Neural cell (in vitro differentiated cells): ENCODE data around the gene KLHDC4. TPM values are rescaled to one million over a fixed set of nuclear protein-coding genes. Genes with fewer than 3 reads are reported as not detected.

Source experiments
- H2AFZ ChIP-seq: fragments of 200-600, 300-800 bp; sonication (generic), shearing (Covaris generic); 2 replicates; pipeline ENCODE4 v1.6.0; 2014; ENCODE audit warnings: low read depth, mild to moderate bottlenecking, antibody characterized with exemption, low read length, moderate library complexity
- H3F3A ChIP-seq: fragments of 200-600 bp; shearing (Covaris generic); 2 replicates; pipeline ENCODE4 v1.6.1; 2016; ENCODE audit warnings: mild to moderate bottlenecking, moderate library complexity, mixed read lengths, antibody characterized with exemption, low read length; ENCODE audit not compliant: insufficient read depth, poor library complexity, severe bottlenecking
- H3K27ac ChIP-seq: fragments of 200-600, 300-800 bp; sonication (generic), shearing (Covaris generic); 2 replicates; pipeline ENCODE4 v1.5.1; 2014; ENCODE audit warnings: mild to moderate bottlenecking, low read length, moderate library complexity
- H3K27me3 ChIP-seq: fragments of 300-800, 200-600 bp; sonication (generic), shearing (Covaris generic); 2 replicates; pipeline ENCODE4 v1.6.0; 2014; ENCODE audit warnings: mild to moderate bottlenecking, low read depth, low read length, moderate library complexity; ENCODE audit not compliant: insufficient read depth
- H3K36me3 ChIP-seq: fragments of 300-800, 200-600 bp; sonication (generic), shearing (Covaris generic); 2 replicates; pipeline ENCODE4 v1.5.1; 2014; ENCODE audit warnings: mild to moderate bottlenecking, antibody characterized with exemption, low read length, moderate library complexity; ENCODE audit not compliant: insufficient read depth
- H3K4me2 ChIP-seq: fragments of 300-800, 200-600 bp; sonication (generic), shearing (Covaris generic); 2 replicates; pipeline ENCODE4 v1.6.0; 2014; ENCODE audit warnings: mild to moderate bottlenecking, low read length
- H3K4me3 ChIP-seq: fragments of 300-800, 200-600 bp; sonication (generic), shearing (Covaris generic); 2 replicates; pipeline ENCODE4 v1.5.1; 2014; ENCODE audit warnings: mild to moderate bottlenecking, low read length, moderate library complexity
- H3K79me2 ChIP-seq: fragments of 200-600 bp; shearing (Covaris generic); replicated peaks from 2 replicates; pipeline ENCODE4 v1.6.0; 2014; ENCODE audit warnings: mild to moderate bottlenecking, low read length, moderate library complexity; ENCODE audit not compliant: insufficient read depth
- H3K9ac ChIP-seq: fragments of 300-800, 200-600 bp; sonication (generic), shearing (Covaris generic); 2 replicates; pipeline ENCODE4 v1.6.1; 2016; ENCODE audit warnings: mild to moderate bottlenecking, low read length, mixed read lengths
- H3K9me2 ChIP-seq: fragments of 200-600 bp; shearing (Covaris generic); 2 replicates; pipeline ENCODE4 v1.6.1; 2016; ENCODE audit warnings: mild to moderate bottlenecking, low read length, mixed read lengths; ENCODE audit not compliant: insufficient read depth
- H3K9me3 ChIP-seq: fragments of 200-600, 300-800 bp; sonication (generic), shearing (Covaris generic); 2 replicates; pipeline ENCODE4 v1.6.1; 2016; ENCODE audit warnings: mild to moderate bottlenecking, mixed run types, low read length, moderate library complexity, mixed read lengths
- H4K20me1 ChIP-seq: fragments of 200-600 bp; shearing (Covaris generic); 2 replicates; pipeline ENCODE4 v1.6.1; 2016; ENCODE audit warnings: mild to moderate bottlenecking, mixed run types; ENCODE audit not compliant: insufficient read depth
- CTCF ChIP-seq: fragments of 450-650 bp; IDR thresholded peaks from 2 replicates; pipeline ENCODE4 v1.5.1; 2014; ENCODE audit warnings: antibody characterized with exemption, mild to moderate bottlenecking, moderate library complexity; ENCODE audit not compliant: poor library complexity, severe bottlenecking
- EP300 ChIP-seq: fragments of 450-650 bp; conservative IDR thresholded peaks from 2 replicates; pipeline ENCODE4 v1.6.1; 2014; ENCODE audit warnings: antibody characterized with exemption, mild to moderate bottlenecking, moderate library complexity; ENCODE audit not compliant: poor library complexity, severe bottlenecking
- EZH2 ChIP-seq: fragments of 200-600, 300-800 bp; shearing (Covaris generic), sonication (generic); IDR thresholded peaks from 2 replicates; pipeline ENCODE4 v1.6.1; 2014; ENCODE audit warnings: antibody characterized with exemption, low read length, borderline replicate concordance, mild to moderate bottlenecking; ENCODE audit not compliant: insufficient read depth, poor library complexity, severe bottlenecking
- MXI1 ChIP-seq: fragments of 450-650 bp; conservative IDR thresholded peaks from 2 replicates; pipeline ENCODE4 v1.6.1; 2014; ENCODE audit warnings: antibody characterized with exemption, mild to moderate bottlenecking; ENCODE audit not compliant: poor library complexity, severe bottlenecking
- POLR2AphosphoS5 ChIP-seq: IDR thresholded peaks from 2 replicates; pipeline ENCODE4 v1.6.1; 2012
- RAD21 ChIP-seq: fragments of 450-650 bp; conservative IDR thresholded peaks from 2 replicates; pipeline ENCODE4 v1.6.1; 2014; ENCODE audit warnings: antibody characterized with exemption, mild to moderate bottlenecking, moderate library complexity
- REST ChIP-seq: IDR thresholded peaks from 2 replicates; pipeline ENCODE4 v1.6.1; 2012; ENCODE audit warnings: borderline replicate concordance
- SMC3 ChIP-seq: fragments of 450-650 bp; conservative IDR thresholded peaks from 2 replicates; pipeline ENCODE4 v1.6.1; 2014; ENCODE audit warnings: antibody characterized with exemption, mild to moderate bottlenecking, moderate library complexity; ENCODE audit not compliant: poor library complexity
- TAF1 ChIP-seq: IDR thresholded peaks from 2 replicates; pipeline ENCODE4 v1.6.1; 2012; ENCODE audit warnings: low read depth
- polyA plus RNA-seq: library from polyadenylated mRNA; depleted of rRNA; stranded (reverse); fragments of >200 nt; gene quantifications from 2 replicates; pipeline ENCODE4 v1.2.3, GENCODE V29; 2014

Gene KLHDC4
- polyA plus RNA-seq, 1 donor from 2014 or later: 27.5 TPM

- Histone ChIP-seq H3K9ac (no peak overlapping the region), H4K20me1 (no peaks in the 10 kb centered on the region), H3K79me2 (no peaks in the 10 kb centered on the region), H3K36me3 (no peaks in the 10 kb centered on the region), H3K4me3 (no peak overlapping the region), H3K27ac (no peak overlapping the region), H3F3A (no peaks in the 10 kb centered on the region), H3K4me2 (no peak overlapping the region), H2AFZ (no peak overlapping the region), H3K27me3 (no peaks in the 10 kb centered on the region), H3K9me2 (no peaks in the 10 kb centered on the region), H3K9me3 (no peaks in the 10 kb centered on the region)
- no peak for TF ChIP-seq RAD21
- no peak for TF ChIP-seq POLR2AphosphoS5
- no peak for TF ChIP-seq MXI1
- TF ChIP-seq EZH2: no peak
- TF ChIP-seq SMC3: no peak
- no peak for TF ChIP-seq TAF1
- no peak for TF ChIP-seq EP300
These were observed 61.9 kb downstream of the KLHDC4 start for GRCh38 chr16:87703835-87704375.

GRCh38 chr16:87703071-87703470, 62.7 kb downstream of the KLHDC4 start:
- Histone ChIP-seq H4K20me1 (no peaks in the 10 kb centered on the region), H3K4me3 (no peak overlapping the region), H3K27me3 (no peaks in the 10 kb centered on the region), H3K36me3 (no peaks in the 10 kb centered on the region), H3K9me2 (no peaks in the 10 kb centered on the region), H3K27ac (no peak overlapping the region), H3K9me3 (no peaks in the 10 kb centered on the region), H2AFZ (no peak overlapping the region), H3K4me2 (no peak overlapping the region), H3F3A (no peaks in the 10 kb centered on the region), H3K79me2 (no peaks in the 10 kb centered on the region), H3K9ac (no peak overlapping the region)
- TF ChIP-seq TAF1 (no peak), RAD21 (no peak), CTCF (no peak), EZH2 (no peak), SMC3 (no peak)

GRCh38 chr16:87702325-87702811, 63.4 kb downstream of the KLHDC4 start:
- Histone ChIP-seq H3K9me3 (no peaks in the 10 kb centered on the region), H3K79me2 (no peaks in the 10 kb centered on the region), H3K9ac (no peak overlapping the region), H3K4me2 (no peak overlapping the region), H4K20me1 (no peaks in the 10 kb centered on the region), H3K27me3 (no peaks in the 10 kb centered on the region), H3K36me3 (no peaks in the 10 kb centered on the region), H3K9me2 (no peaks in the 10 kb centered on the region), H3F3A (no peaks in the 10 kb centered on the region), H2AFZ (no peak overlapping the region), H3K27ac (no peak overlapping the region), H3K4me3 (no peak overlapping the region)
- TF ChIP-seq POLR2AphosphoS5: no peak
- TF ChIP-seq EZH2: no peak
- TF ChIP-seq TAF1: no peak
- TF ChIP-seq CTCF: no peak
- TF ChIP-seq REST: no peak
- TF ChIP-seq EP300: no peak
- no peak for TF ChIP-seq RAD21
- TF ChIP-seq MXI1: no peak
- TF ChIP-seq SMC3: no peak
